Liver (tissue), 9 donors: ENCODE results near the gene NXPE3. TPM values are rescaled to one million over a fixed set of nuclear protein-coding genes. Genes with fewer than 3 reads are reported as not detected.

Experiments used
- DNase-seq: peaks from one replicate; pipeline ENCODE4 v3.0.0-alpha.2; 2017; ENCODE audit warnings: low spot score
- H3K27ac ChIP-seq, 2 donors: one replicate each; pipeline ENCODE4 v1.7.0; 2013; ENCODE audit warnings: inconsistent platforms in 2 of 2, low read length in 2 of 2, control low read depth in 1 of 2, low read depth in 1 of 2, mild to moderate bottlenecking in 1 of 2
- H3K27me3 ChIP-seq, 4 donors: one replicate each; pipeline versions ENCODE4 v1.6.1 to v1.7.0; 2013; ENCODE audit warnings: low read length in 3 of 4, inconsistent platforms in 1 of 4, mild to moderate bottlenecking in 1 of 4, moderate library complexity in 1 of 4; ENCODE audit not compliant: control insufficient read depth in 4 of 4, insufficient read depth in 4 of 4
- H3K36me3 ChIP-seq, 4 donors: one replicate each; pipeline versions ENCODE4 v1.6.1 to v1.7.0; 2013; ENCODE audit warnings: low read length in 3 of 4, mild to moderate bottlenecking in 3 of 4, low read depth in 1 of 4, moderate library complexity in 1 of 4; ENCODE audit not compliant: control insufficient read depth in 4 of 4, insufficient read depth in 3 of 4
- H3K4me1 ChIP-seq, 4 donors: one replicate each; pipeline versions ENCODE4 v1.6.1 to v1.7.0; 2013; ENCODE audit warnings: low read length in 3 of 4, mild to moderate bottlenecking in 3 of 4, moderate library complexity in 1 of 4; ENCODE audit not compliant: control insufficient read depth in 4 of 4, insufficient read depth in 4 of 4
- H3K4me3 ChIP-seq, 3 donors: one replicate each; pipeline versions ENCODE4 v1.6.1 to v1.7.0; 2013; ENCODE audit warnings: low read length in 3 of 3, control low read depth in 1 of 3, low read depth in 1 of 3, mild to moderate bottlenecking in 1 of 3
- H3K9ac ChIP-seq, 2 donors: one replicate each; pipeline ENCODE4 v1.7.0; 2013; ENCODE audit warnings: low read length in 2 of 2, mild to moderate bottlenecking in 2 of 2, moderate library complexity in 2 of 2, control low read depth in 1 of 2, low read depth in 1 of 2
- H3K9me3 ChIP-seq, 4 donors: one replicate each; pipeline versions ENCODE4 v1.6.1 to v1.7.0; 2013; ENCODE audit warnings: low read length in 3 of 4; ENCODE audit not compliant: control insufficient read depth in 4 of 4
- CTCF ChIP-seq: fragments of 150-350 bp; IDR thresholded peaks from 2 replicates; pipeline ENCODE4 v1.5.1; 2017; ENCODE audit warnings: improper control_type of control experiment, low read depth, low read length; ENCODE audit not compliant: missing input control
- EGR1 ChIP-seq, 2 donors: IDR thresholded peaks; 2 replicates each; pipeline ENCODE4 v1.6.1; 2016 to 2018; ENCODE audit warnings: antibody characterized with exemption in 2 of 2, low read depth in 2 of 2
- FOXA2 ChIP-seq: IDR thresholded peaks from 2 replicates; pipeline ENCODE4 v1.6.1; 2016; ENCODE audit warnings: antibody characterized with exemption
- GABPA ChIP-seq, 2 donors: IDR thresholded peaks in 1 of 2; conservative IDR thresholded peaks in 1 of 2; 2 replicates each; pipeline ENCODE4 v1.6.1; 2016; ENCODE audit warnings: antibody characterized with exemption in 2 of 2, mild to moderate bottlenecking in 1 of 2, moderate library complexity in 1 of 2
- HNF4A ChIP-seq, 2 donors: conservative IDR thresholded peaks; 2 replicates each; pipeline ENCODE4 v1.6.1; 2016; ENCODE audit warnings: antibody characterized with exemption in 2 of 2, mild to moderate bottlenecking in 2 of 2
- HNF4G ChIP-seq: IDR thresholded peaks from 2 replicates; pipeline ENCODE4 v1.6.1; 2016; ENCODE audit warnings: antibody characterized with exemption
- JUND ChIP-seq, 2 donors: IDR thresholded peaks; 2 replicates each; pipeline ENCODE4 v1.6.1; 2016; ENCODE audit warnings: antibody characterized with exemption in 2 of 2
- NR2F2 ChIP-seq: IDR thresholded peaks from 2 replicates; pipeline ENCODE4 v1.6.1; 2016; ENCODE audit warnings: antibody characterized with exemption
- RAD21 ChIP-seq, 2 donors: IDR thresholded peaks; 2 replicates each; pipeline ENCODE4 v1.6.1; 2016; ENCODE audit warnings: antibody characterized with exemption in 2 of 2, mild to moderate bottlenecking in 2 of 2
- RXRA ChIP-seq, 2 donors: IDR thresholded peaks; 2 replicates each; pipeline ENCODE4 v1.6.1; 2017 to 2018; ENCODE audit warnings: antibody characterized with exemption in 2 of 2, mild to moderate bottlenecking in 1 of 2
- SP1 ChIP-seq: IDR thresholded peaks from 2 replicates; pipeline ENCODE4 v1.6.1; 2018; ENCODE audit warnings: antibody characterized with exemption, mild to moderate bottlenecking
- TAF1 ChIP-seq: conservative IDR thresholded peaks from 2 replicates; pipeline ENCODE4 v1.6.1; 2016; ENCODE audit warnings: antibody characterized with exemption, mild to moderate bottlenecking
- YY1 ChIP-seq: IDR thresholded peaks from 2 replicates; pipeline ENCODE4 v1.6.1; 2016; ENCODE audit warnings: antibody characterized with exemption, mild to moderate bottlenecking
- ZBTB33 ChIP-seq: IDR thresholded peaks from 2 replicates; pipeline ENCODE4 v1.6.1; 2016; ENCODE audit warnings: antibody characterized with exemption
- WGBS: extraction: QIAGEN DNeasy Blood & Tissue Kit; methylation state at CpG from one replicate; pipeline ENCODE4 v1.1.7; 2013; 5-methylcytosine and 5-hydroxymethylcytosine counted together
- polyA plus RNA-seq, 2 donors: library from polyadenylated mRNA; stranded (reverse) in 1 of 2; unstranded in 1 of 2; fragments of 200-250 nt in 1 of 2; fragments of >200 nt in 1 of 2; fragmentation: Nextera tagmentation in 1 of 2; extraction: Ambion mirVana in 1 of 2; gene quantifications; one replicate each; pipeline versions ENCODE4 v1.2.1 to v1.2.3, GENCODE V29; 2013 to 2015
- total RNA-seq, 2 donors: library from RNA; depleted of rRNA; stranded (reverse); fragments of >200 nt; gene quantifications; one replicate each; pipeline ENCODE4 v1.2.3, GENCODE V29; 2014
- TF ChIP-seq, protein P1 (sequence below): IDR thresholded peaks from 2 replicates; pipeline ENCODE4 v1.6.1; 2016; ENCODE audit warnings: antibody characterized with exemption
- TF ChIP-seq, protein P2 (sequence below): IDR thresholded peaks from 2 replicates; pipeline ENCODE4 v1.6.1; 2016; ENCODE audit warnings: antibody characterized with exemption, mild to moderate bottlenecking
- TF ChIP-seq, protein P3 (sequence below): IDR thresholded peaks from 2 replicates; pipeline ENCODE4 v1.6.1; 2016; ENCODE audit warnings: antibody characterized with exemption
- donor health status: healthy.
- donor health status: healthy.
- donor health status: healthy.
- donor health status: healthy.
- donor health status: healthy.

NXPE3 gene
- total and polyA plus RNA-seq, 4 donors, result 1.1 to 2.7 (median 1.7) TPM

DNA sequence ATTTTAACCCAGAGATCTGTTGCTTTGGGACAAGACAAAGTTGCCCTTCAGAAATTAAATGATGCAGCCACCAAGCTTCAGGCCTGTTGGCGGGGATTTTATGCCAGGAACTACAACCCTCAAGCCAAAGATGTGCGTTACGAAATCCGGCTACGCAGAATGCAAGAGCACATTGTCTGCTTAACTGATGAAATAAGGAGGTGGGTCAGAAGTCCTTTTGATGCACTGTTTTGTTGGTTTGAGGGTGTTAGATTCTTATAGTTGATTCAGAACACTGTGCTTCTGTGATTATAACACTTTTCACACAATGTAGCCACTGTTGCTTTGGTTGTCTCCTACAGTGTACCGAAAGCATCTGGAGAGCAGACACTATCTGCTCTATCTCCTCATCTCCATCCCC lies 20.8 kb upstream of the NXPE3 start:
- H3K36me3 ChIP-seq, result peaks cover 2 to 11% (median 3%) of the 10 kb centered on the region in 4 donors
- no peak for DNase-seq
- WGBS, result 94% methylated on average over 6 of the region's 6 CpGs
- no peak for TF ChIP-seq RXRA (IDR thresholded peaks at IDR 0.05)
- no peak for TF ChIP-seq CTCF
- TF ChIP-seq, protein P1, sequence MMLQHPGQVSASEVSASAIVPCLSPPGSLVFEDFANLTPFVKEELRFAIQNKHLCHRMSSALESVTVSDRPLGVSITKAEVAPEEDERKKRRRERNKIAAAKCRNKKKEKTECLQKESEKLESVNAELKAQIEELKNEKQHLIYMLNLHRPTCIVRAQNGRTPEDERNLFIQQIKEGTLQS, result no peak
- TF ChIP-seq FOXA2, result no peak
- no peak for TF ChIP-seq YY1
- no peak for TF ChIP-seq EGR1 (IDR thresholded peaks at IDR 0.05; ENCODE audit: low read depth in 2 of 2)
- no peak for TF ChIP-seq HNF4A (conservative IDR thresholded peaks at IDR 0.05)
- TF ChIP-seq, protein P2, sequence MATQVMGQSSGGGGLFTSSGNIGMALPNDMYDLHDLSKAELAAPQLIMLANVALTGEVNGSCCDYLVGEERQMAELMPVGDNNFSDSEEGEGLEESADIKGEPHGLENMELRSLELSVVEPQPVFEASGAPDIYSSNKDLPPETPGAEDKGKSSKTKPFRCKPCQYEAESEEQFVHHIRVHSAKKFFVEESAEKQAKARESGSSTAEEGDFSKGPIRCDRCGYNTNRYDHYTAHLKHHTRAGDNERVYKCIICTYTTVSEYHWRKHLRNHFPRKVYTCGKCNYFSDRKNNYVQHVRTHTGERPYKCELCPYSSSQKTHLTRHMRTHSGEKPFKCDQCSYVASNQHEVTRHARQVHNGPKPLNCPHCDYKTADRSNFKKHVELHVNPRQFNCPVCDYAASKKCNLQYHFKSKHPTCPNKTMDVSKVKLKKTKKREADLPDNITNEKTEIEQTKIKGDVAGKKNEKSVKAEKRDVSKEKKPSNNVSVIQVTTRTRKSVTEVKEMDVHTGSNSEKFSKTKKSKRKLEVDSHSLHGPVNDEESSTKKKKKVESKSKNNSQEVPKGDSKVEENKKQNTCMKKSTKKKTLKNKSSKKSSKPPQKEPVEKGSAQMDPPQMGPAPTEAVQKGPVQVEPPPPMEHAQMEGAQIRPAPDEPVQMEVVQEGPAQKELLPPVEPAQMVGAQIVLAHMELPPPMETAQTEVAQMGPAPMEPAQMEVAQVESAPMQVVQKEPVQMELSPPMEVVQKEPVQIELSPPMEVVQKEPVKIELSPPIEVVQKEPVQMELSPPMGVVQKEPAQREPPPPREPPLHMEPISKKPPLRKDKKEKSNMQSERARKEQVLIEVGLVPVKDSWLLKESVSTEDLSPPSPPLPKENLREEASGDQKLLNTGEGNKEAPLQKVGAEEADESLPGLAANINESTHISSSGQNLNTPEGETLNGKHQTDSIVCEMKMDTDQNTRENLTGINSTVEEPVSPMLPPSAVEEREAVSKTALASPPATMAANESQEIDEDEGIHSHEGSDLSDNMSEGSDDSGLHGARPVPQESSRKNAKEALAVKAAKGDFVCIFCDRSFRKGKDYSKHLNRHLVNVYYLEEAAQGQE, result no peak
- TF ChIP-seq, protein P3, sequence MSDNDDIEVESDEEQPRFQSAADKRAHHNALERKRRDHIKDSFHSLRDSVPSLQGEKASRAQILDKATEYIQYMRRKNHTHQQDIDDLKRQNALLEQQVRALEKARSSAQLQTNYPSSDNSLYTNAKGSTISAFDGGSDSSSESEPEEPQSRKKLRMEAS, result no peak
- TF ChIP-seq NR2F2, result no peak
- no peak for TF ChIP-seq GABPA (IDR thresholded peaks at IDR 0.05 in 1 of 2, conservative IDR thresholded peaks at IDR 0.05 in 1 of 2)
- no peak for TF ChIP-seq ZBTB33
- no peak for TF ChIP-seq SP1
- no peak for TF ChIP-seq RAD21 (IDR thresholded peaks at IDR 0.05)
- no peak for TF ChIP-seq JUND (IDR thresholded peaks at IDR 0.05)
- TF ChIP-seq HNF4G, result no peak
- TF ChIP-seq TAF1, result no peak
- H3K4me3 ChIP-seq, result no peak overlapping the region
- H3K4me1 ChIP-seq, result no peaks in the 10 kb centered on the region
- H3K27ac ChIP-seq, result no peak overlapping the region
- no peaks in the 10 kb centered on the region for H3K27me3 ChIP-seq
- H3K9me3 ChIP-seq, result no peaks in the 10 kb centered on the region
- H3K9ac ChIP-seq, result no peak overlapping the region
